H1 (cell line): Measurements from ENCODE around the gene SLC7A5.

Source experiments
- EP300 ChIP-seq, 2 experiments: IDR thresholded peaks; 1 replicate in 1 of 2; 2 replicates in 1 of 2; pipeline ENCODE4 v1.6.1; 2011 to 2012; ENCODE audit warnings: low read depth in 2 of 2, low read length in 2 of 2, mild to moderate bottlenecking in 2 of 2, borderline replicate concordance in 1 of 2, inconsistent platforms in 1 of 2, moderate library complexity in 1 of 2
- JUND ChIP-seq: IDR thresholded peaks from 2 replicates; pipeline ENCODE4 v1.6.1; 2011; ENCODE audit warnings: mild to moderate bottlenecking, improper control_type of control experiment, low read length
- NRF1 ChIP-seq: IDR thresholded peaks from 2 replicates; pipeline ENCODE4 v1.6.1; 2011; ENCODE audit warnings: mild to moderate bottlenecking, low read depth, low read length, improper control_type of control experiment
- POLR2AphosphoS5 ChIP-seq: IDR thresholded peaks from 2 replicates; pipeline ENCODE4 v1.6.1; 2011; ENCODE audit warnings: low read depth, low read length
- RFX5 ChIP-seq: IDR thresholded peaks from 2 replicates; pipeline ENCODE4 v1.6.1; 2011; ENCODE audit warnings: low read depth, low read length, improper control_type of control experiment, borderline replicate concordance
- SIN3A ChIP-seq, 2 experiments: IDR thresholded peaks in 1 of 2; conservative IDR thresholded peaks in 1 of 2; 2 replicates each; pipeline ENCODE4 v1.6.1; 2011 to 2012; ENCODE audit warnings: low read length in 2 of 2, improper control_type of control experiment in 1 of 2, low read depth in 1 of 2, mild to moderate bottlenecking in 1 of 2
- YY1 ChIP-seq: IDR thresholded peaks from 2 replicates; pipeline ENCODE4 v1.6.1; 2011; ENCODE audit warnings: low read depth, mild to moderate bottlenecking, low read length
- TF ChIP-seq, protein P1 (sequence below), 3 experiments: IDR thresholded peaks; 1 replicate in 2 of 3; 2 replicates in 1 of 3; pipeline versions ENCODE4 v1.5.1 to v1.6.1; 2011; ENCODE audit warnings: low read length in 3 of 3, mild to moderate bottlenecking in 3 of 3, inconsistent platforms in 2 of 3, low read depth in 1 of 3, moderate library complexity in 1 of 3; ENCODE audit not compliant: insufficient read depth in 1 of 3; ENCODE audit errors: control extremely low read depth in 1 of 3
- TF ChIP-seq, protein P2 (sequence below): IDR thresholded peaks from 2 replicates; pipeline ENCODE4 v1.6.1; 2012; ENCODE audit warnings: inconsistent platforms

DNA sequence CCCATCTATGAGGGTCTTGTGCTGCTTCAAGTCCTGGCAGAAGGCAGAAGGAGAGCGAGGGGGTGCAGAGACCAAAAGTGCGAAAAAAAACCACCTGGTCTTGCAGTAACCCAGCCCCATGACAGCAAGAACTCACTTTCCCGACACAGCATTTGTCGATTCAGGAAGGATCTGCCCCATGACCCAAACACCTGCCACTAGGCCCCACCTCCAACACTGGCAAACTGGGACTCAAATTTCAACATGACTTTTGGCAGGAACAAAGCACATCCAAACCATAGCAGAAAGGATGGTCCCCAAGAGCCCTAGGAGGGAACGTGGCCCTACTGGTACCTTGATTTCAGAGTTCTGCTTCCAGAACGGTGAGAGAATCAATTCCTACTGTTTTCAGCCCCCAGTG lies 68.8 kb downstream of the SLC7A5 start:
- TF ChIP-seq, protein P1, sequence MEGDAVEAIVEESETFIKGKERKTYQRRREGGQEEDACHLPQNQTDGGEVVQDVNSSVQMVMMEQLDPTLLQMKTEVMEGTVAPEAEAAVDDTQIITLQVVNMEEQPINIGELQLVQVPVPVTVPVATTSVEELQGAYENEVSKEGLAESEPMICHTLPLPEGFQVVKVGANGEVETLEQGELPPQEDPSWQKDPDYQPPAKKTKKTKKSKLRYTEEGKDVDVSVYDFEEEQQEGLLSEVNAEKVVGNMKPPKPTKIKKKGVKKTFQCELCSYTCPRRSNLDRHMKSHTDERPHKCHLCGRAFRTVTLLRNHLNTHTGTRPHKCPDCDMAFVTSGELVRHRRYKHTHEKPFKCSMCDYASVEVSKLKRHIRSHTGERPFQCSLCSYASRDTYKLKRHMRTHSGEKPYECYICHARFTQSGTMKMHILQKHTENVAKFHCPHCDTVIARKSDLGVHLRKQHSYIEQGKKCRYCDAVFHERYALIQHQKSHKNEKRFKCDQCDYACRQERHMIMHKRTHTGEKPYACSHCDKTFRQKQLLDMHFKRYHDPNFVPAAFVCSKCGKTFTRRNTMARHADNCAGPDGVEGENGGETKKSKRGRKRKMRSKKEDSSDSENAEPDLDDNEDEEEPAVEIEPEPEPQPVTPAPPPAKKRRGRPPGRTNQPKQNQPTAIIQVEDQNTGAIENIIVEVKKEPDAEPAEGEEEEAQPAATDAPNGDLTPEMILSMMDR (IDR thresholded peaks at IDR 0.05; ENCODE audit: control extremely low read depth in 1 of 3, insufficient read depth in 1 of 3, low read depth in 1 of 3, low read length in 3 of 3): no peak
- TF ChIP-seq POLR2AphosphoS5: no peak
- no peak for TF ChIP-seq NRF1
- TF ChIP-seq YY1: no peak
- no peak for TF ChIP-seq SIN3A (conservative IDR thresholded peaks at IDR 0.05 in 1 of 2, IDR thresholded peaks at IDR 0.05 in 1 of 2; ENCODE audit: low read depth in 1 of 2, low read length in 2 of 2)
- TF ChIP-seq, protein P2, sequence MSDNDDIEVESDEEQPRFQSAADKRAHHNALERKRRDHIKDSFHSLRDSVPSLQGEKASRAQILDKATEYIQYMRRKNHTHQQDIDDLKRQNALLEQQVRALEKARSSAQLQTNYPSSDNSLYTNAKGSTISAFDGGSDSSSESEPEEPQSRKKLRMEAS: no peak
- TF ChIP-seq JUND: no peak
- TF ChIP-seq EP300 (IDR thresholded peaks at IDR 0.05; ENCODE audit: borderline replicate concordance in 1 of 2, low read depth in 2 of 2, low read length in 2 of 2): no peak
- TF ChIP-seq RFX5: no peak
